HEK293 (cell line): ENCODE results near the gene CORO1C.

ENCODE experiments used
- CTCF ChIA-PET: fragments of 350-600 bp; formaldehyde crosslinking; extraction: SDS; loops from one replicate; lab custom pipeline; 2021; ENCODE audit warnings: antibody characterized with exemption; lab: Yijun Ruan, JAX
- POLR2A ChIA-PET: fragments of 300-600 bp; formaldehyde crosslinking; extraction: SDS; loops from one replicate; lab custom pipeline; 2020; ENCODE audit warnings: antibody characterized with exemption, inconsistent platforms; lab: Yijun Ruan, JAX
- H3K27ac ChIP-seq: fragments of 200-500 bp; sonication (Bioruptor generic); 2 replicates; pipeline ENCODE4 v1.5.1; 2014; ENCODE audit warnings: low read depth, low read length, control low read depth, inconsistent platforms; ENCODE audit errors: extremely low read depth
- H3K36me3 ChIP-seq, 2 experiments: fragments of 200-500 bp in 1 of 2; sonication (Bioruptor generic) in 1 of 2; 1 replicate in 1 of 2; 2 replicates in 1 of 2; pipeline ENCODE4 v1.5.1; 2014 to 2017; ENCODE audit warnings: inconsistent platforms in 2 of 2, low read length in 2 of 2; ENCODE audit not compliant: control insufficient read depth in 2 of 2, insufficient read depth in 1 of 2
- H3K4me1 ChIP-seq: fragments of 200-500 bp; sonication (Bioruptor generic); 2 replicates; pipeline ENCODE4 v1.5.1; 2014; ENCODE audit warnings: mild to moderate bottlenecking, low read length, inconsistent platforms; ENCODE audit not compliant: control insufficient read depth, insufficient read depth
- H3K4me3 ChIP-seq: 2 replicates; pipeline ENCODE4 v1.5.1; 2011; ENCODE audit warnings: low read depth, mild to moderate bottlenecking, control low read depth, low read length, moderate library complexity
- H3K9me3 ChIP-seq: fragments of 200-500 bp; sonication (Bioruptor generic); 2 replicates; pipeline ENCODE4 v1.5.1; 2014; ENCODE audit warnings: low read depth, low read length, inconsistent platforms; ENCODE audit not compliant: control insufficient read depth, insufficient read depth
- BCL11B ChIP-seq: fragments of 450-650 bp; formaldehyde crosslinking; IDR thresholded peaks from 2 replicates; pipeline ENCODE4 v1.5.1; 2016; ENCODE audit warnings: low read depth, missing biosample characterization, missing genetic modification characterization
- FEZF1 ChIP-seq: fragments of 450-650 bp; formaldehyde crosslinking; IDR thresholded peaks from 2 replicates; pipeline ENCODE4 v1.5.1; 2016; ENCODE audit warnings: missing biosample characterization, missing genetic modification characterization
- HOXA7 ChIP-seq: sonication (generic); formaldehyde crosslinking; IDR thresholded peaks from 2 replicates; pipeline ENCODE4 v1.8.1; 2022; ENCODE audit warnings: missing genetic modification reagents, borderline replicate concordance
- RBAK ChIP-seq: fragments of 450-650 bp; formaldehyde crosslinking; IDR thresholded peaks from 2 replicates; pipeline ENCODE4 v1.5.1; 2016; ENCODE audit warnings: missing biosample characterization, missing genetic modification characterization
- TCF7L2 ChIP-seq: IDR thresholded peaks from 2 replicates; pipeline ENCODE4 v1.6.1; 2011; ENCODE audit warnings: low read depth, mild to moderate bottlenecking, inconsistent platforms, low read length, moderate library complexity, borderline replicate concordance
- ZBTB49 ChIP-seq: fragments of 450-650 bp; formaldehyde crosslinking; IDR thresholded peaks from 2 replicates; pipeline ENCODE4 v1.5.1; 2016; ENCODE audit warnings: missing biosample characterization, missing genetic modification characterization, low read depth
- ZFP69B ChIP-seq: fragments of 450-650 bp; formaldehyde crosslinking; IDR thresholded peaks from 2 replicates; pipeline ENCODE4 v1.5.1; 2016; ENCODE audit warnings: missing biosample characterization, missing genetic modification characterization
- ZNF132 ChIP-seq: fragments of 450-650 bp; formaldehyde crosslinking; IDR thresholded peaks from 2 replicates; pipeline ENCODE4 v1.5.1; 2017; ENCODE audit warnings: missing biosample characterization, missing genetic modification characterization, borderline replicate concordance
- ZNF214 ChIP-seq: fragments of 450-650 bp; formaldehyde crosslinking; IDR thresholded peaks from 2 replicates; pipeline ENCODE4 v1.5.1; 2017; ENCODE audit warnings: missing biosample characterization, mild to moderate bottlenecking, missing genetic modification characterization, borderline replicate concordance
- ZNF239 ChIP-seq: fragments of 450-650 bp; formaldehyde crosslinking; IDR thresholded peaks from 2 replicates; pipeline ENCODE4 v1.5.1; 2016; ENCODE audit warnings: missing biosample characterization, missing genetic modification characterization
- ZNF26 ChIP-seq: fragments of 450-650 bp; formaldehyde crosslinking; IDR thresholded peaks from 2 replicates; pipeline ENCODE4 v1.5.1; 2016; ENCODE audit warnings: missing biosample characterization, missing genetic modification characterization
- ZNF416 ChIP-seq: fragments of 450-650 bp; formaldehyde crosslinking; IDR thresholded peaks from 2 replicates; pipeline ENCODE4 v1.5.1; 2016; ENCODE audit warnings: missing biosample characterization, missing genetic modification characterization
- ZNF473 ChIP-seq: fragments of 450-650 bp; formaldehyde crosslinking; IDR thresholded peaks from 2 replicates; pipeline ENCODE4 v1.5.1; 2017; ENCODE audit warnings: missing biosample characterization, missing genetic modification characterization
- ZNF555 ChIP-seq: fragments of 450-650 bp; formaldehyde crosslinking; conservative IDR thresholded peaks from 2 replicates; pipeline ENCODE4 v1.5.1; 2017; ENCODE audit warnings: missing biosample characterization, mild to moderate bottlenecking, missing genetic modification characterization, inconsistent platforms
- ZNF792 ChIP-seq: fragments of 450-650 bp; formaldehyde crosslinking; IDR thresholded peaks from 2 replicates; pipeline ENCODE4 v1.5.1; 2016; ENCODE audit warnings: missing biosample characterization, missing genetic modification characterization
- TF ChIP-seq, protein P1 (sequence below): fragments of 450-650 bp; formaldehyde crosslinking; IDR thresholded peaks from 2 replicates; pipeline ENCODE4 v1.5.1; 2017; ENCODE audit warnings: missing biosample characterization, missing genetic modification characterization
- TF ChIP-seq, protein P2 (sequence below): fragments of 450-650 bp; formaldehyde crosslinking; IDR thresholded peaks from 2 replicates; pipeline ENCODE4 v1.5.1; 2016; ENCODE audit warnings: missing biosample characterization, missing genetic modification characterization
- TF ChIP-seq, protein P3 (sequence below): fragments of 450-650 bp; formaldehyde crosslinking; IDR thresholded peaks from 2 replicates; pipeline ENCODE4 v1.5.1; 2017; ENCODE audit warnings: missing biosample characterization, missing genetic modification characterization
- TF ChIP-seq, protein P4 (sequence below): fragments of 450-650 bp; formaldehyde crosslinking; IDR thresholded peaks from 2 replicates; pipeline ENCODE4 v1.5.1; 2016; ENCODE audit warnings: missing biosample characterization, missing genetic modification characterization

CORO1C gene

GRCh38 chr12:108750526-108750925 is 19.2 kb upstream of the CORO1C start:
- H3K27ac ChIP-seq, result no peak overlapping the region
- no peaks in the 10 kb centered on the region for H3K4me1 ChIP-seq
- TF ChIP-seq FEZF1 (tag by site-specific recombination) (no peak), ZNF132 (tag by site-specific recombination) (no peak), ZBTB49 (no peak), ZNF416 (no peak), ZNF239 (no peak), ZNF473 (tag by site-specific recombination) (no peak), HOXA7 (CRISPR knock-in tag) (no peak)
- TF ChIP-seq, protein P1, sequence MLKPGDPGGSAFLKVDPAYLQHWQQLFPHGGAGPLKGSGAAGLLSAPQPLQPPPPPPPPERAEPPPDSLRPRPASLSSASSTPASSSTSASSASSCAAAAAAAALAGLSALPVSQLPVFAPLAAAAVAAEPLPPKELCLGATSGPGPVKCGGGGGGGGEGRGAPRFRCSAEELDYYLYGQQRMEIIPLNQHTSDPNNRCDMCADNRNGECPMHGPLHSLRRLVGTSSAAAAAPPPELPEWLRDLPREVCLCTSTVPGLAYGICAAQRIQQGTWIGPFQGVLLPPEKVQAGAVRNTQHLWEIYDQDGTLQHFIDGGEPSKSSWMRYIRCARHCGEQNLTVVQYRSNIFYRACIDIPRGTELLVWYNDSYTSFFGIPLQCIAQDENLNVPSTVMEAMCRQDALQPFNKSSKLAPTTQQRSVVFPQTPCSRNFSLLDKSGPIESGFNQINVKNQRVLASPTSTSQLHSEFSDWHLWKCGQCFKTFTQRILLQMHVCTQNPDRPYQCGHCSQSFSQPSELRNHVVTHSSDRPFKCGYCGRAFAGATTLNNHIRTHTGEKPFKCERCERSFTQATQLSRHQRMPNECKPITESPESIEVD (tag by site-specific recombination), result peak; percentile 50
- TF ChIP-seq, protein P2, sequence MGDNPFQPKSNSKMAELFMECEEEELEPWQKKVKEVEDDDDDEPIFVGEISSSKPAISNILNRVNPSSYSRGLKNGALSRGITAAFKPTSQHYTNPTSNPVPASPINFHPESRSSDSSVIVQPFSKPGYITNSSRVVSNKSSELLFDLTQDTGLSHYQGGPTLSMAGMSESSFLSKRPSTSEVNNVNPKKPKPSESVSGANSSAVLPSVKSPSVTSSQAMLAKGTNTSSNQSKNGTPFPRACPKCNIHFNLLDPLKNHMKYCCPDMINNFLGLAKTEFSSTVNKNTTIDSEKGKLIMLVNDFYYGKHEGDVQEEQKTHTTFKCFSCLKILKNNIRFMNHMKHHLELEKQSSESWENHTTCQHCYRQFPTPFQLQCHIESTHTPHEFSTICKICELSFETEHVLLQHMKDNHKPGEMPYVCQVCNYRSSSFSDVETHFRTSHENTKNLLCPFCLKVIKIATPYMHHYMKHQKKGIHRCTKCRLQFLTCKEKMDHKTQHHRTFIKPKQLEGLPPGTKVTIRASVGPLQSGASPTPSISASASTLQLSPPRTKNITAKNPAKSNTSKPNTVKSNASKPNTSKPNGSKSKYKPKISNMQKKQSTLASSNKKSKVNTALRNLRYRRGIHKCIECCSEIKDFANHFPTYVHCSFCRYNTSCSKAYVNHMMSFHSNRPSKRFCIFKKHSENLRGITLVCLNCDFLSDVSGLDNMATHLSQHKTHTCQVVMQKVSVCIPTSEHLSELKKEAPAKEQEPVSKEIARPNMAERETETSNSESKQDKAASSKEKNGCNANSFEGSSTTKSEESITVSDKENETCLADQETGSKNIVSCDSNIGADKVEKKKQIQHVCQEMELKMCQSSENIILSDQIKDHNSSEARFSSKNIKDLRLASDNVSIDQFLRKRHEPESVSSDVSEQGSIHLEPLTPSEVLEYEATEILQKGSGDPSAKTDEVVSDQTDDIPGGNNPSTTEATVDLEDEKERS (tag by site-specific recombination), result no peak
- no peaks in the 10 kb centered on the region for H3K9me3 ChIP-seq
- POLR2A ChIA-PET, result interaction anchor here (0.6 kb wide), 1 partner anchor 9 kb away, joined by 4 read pairs; no protein-coding TSS in a partner anchor
- H3K4me3 ChIP-seq, result no peak overlapping the region
- CTCF ChIA-PET, result interaction anchor here (0.6 kb wide), 1 partner anchor 155 kb away, joined by 3 read pairs; no protein-coding TSS in a partner anchor
- no peaks in the 10 kb centered on the region for H3K36me3 ChIP-seq

- Histone ChIP-seq H3K36me3 (no peaks in the 10 kb centered on the region), H3K4me3 (no peak overlapping the region), H3K4me1 (no peaks in the 10 kb centered on the region), H3K9me3 (no peaks in the 10 kb centered on the region), H3K27ac (no peak overlapping the region)
- ChIA-PET CTCF (interaction anchor here (1.2 kb wide), 1 partner anchor 56 kb away, joined by 3 read pairs; no protein-coding TSS in a partner anchor), POLR2A (no interaction called here)
- TF ChIP-seq ZFP69B (tag by site-specific recombination) (no peak), ZNF792 (tag by site-specific recombination) (no peak), BCL11B (no peak), ZNF214 (tag by site-specific recombination) (no peak), ZNF555 (tag by site-specific recombination) (0 out of 2 replicates have a peak, but pooled peaks have one; percentile 18), TCF7L2 (no peak), RBAK (tag by site-specific recombination) (peak; percentile 54; the same call in 1 of the 2 replicates), ZNF26 (tag by site-specific recombination) (no peak)
- TF ChIP-seq, protein P3, sequence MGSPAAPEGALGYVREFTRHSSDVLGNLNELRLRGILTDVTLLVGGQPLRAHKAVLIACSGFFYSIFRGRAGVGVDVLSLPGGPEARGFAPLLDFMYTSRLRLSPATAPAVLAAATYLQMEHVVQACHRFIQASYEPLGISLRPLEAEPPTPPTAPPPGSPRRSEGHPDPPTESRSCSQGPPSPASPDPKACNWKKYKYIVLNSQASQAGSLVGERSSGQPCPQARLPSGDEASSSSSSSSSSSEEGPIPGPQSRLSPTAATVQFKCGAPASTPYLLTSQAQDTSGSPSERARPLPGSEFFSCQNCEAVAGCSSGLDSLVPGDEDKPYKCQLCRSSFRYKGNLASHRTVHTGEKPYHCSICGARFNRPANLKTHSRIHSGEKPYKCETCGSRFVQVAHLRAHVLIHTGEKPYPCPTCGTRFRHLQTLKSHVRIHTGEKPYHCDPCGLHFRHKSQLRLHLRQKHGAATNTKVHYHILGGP (tag by site-specific recombination), result no peak
- TF ChIP-seq, protein P4, sequence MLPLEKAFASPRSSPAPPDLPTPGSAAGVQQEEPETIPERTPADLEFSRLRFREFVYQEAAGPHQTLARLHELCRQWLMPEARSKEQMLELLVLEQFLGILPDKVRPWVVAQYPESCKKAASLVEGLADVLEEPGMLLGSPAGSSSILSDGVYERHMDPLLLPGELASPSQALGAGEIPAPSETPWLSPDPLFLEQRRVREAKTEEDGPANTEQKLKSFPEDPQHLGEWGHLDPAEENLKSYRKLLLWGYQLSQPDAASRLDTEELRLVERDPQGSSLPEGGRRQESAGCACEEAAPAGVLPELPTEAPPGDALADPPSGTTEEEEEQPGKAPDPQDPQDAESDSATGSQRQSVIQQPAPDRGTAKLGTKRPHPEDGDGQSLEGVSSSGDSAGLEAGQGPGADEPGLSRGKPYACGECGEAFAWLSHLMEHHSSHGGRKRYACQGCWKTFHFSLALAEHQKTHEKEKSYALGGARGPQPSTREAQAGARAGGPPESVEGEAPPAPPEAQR (tag by site-specific recombination), result no peak
These were observed 16.2 kb upstream of the CORO1C start for GRCh38 chr12:108747563-108747962.
